SK-N-SH treated with all-trans-retinoic acid at 6 μM for 48 hours (cell line): ENCODE results near the gene ANAPC15.

Source experiments
- ATAC-seq: fragments of 200-7000 bp; cut with Tn5 transposase; 3 replicates; pipeline ENCODE4 v1.9.1; 2020; ENCODE audit warnings: mild to moderate bottlenecking, moderate library complexity
- BACH2 ChIP-seq: fragments of 250-450 bp; sonication (Bioruptor Pico); IDR thresholded peaks from 2 replicates; pipeline ENCODE4 v1.9.0; 2021; ENCODE audit warnings: mild to moderate bottlenecking, borderline replicate concordance
- CSDC2 ChIP-seq: fragments of 250-450 bp; sonication (Bioruptor Pico); IDR thresholded peaks from 2 replicates; pipeline ENCODE4 v1.5.0; 2020; ENCODE audit warnings: mild to moderate bottlenecking, moderate library complexity
- ESRRG ChIP-seq: fragments of 250-450 bp; sonication (Bioruptor Pico); IDR thresholded peaks from 2 replicates; pipeline ENCODE4 v1.6.1; 2021; ENCODE audit warnings: mild to moderate bottlenecking
- ISL1 ChIP-seq: fragments of 250-450 bp; sonication (Bioruptor Pico); IDR thresholded peaks from 2 replicates; pipeline ENCODE4 v2.1.2; 2022; ENCODE audit warnings: mild to moderate bottlenecking, moderate library complexity
- PPARA ChIP-seq: fragments of 250-450 bp; sonication (Bioruptor Pico); IDR thresholded peaks from 2 replicates; pipeline ENCODE4 v1.5.0; 2020; ENCODE audit warnings: mild to moderate bottlenecking, borderline replicate concordance
- RARB ChIP-seq: fragments of 250-450 bp; sonication (Bioruptor Pico); IDR thresholded peaks from 2 replicates; pipeline ENCODE4 v1.8.0; 2021; ENCODE audit warnings: mild to moderate bottlenecking, moderate library complexity
- SNAI2 ChIP-seq: fragments of 250-450 bp; sonication (Bioruptor Pico); IDR thresholded peaks from 2 replicates; pipeline ENCODE4 v1.5.0; 2020; ENCODE audit warnings: mild to moderate bottlenecking, moderate library complexity
- TCF4 ChIP-seq: fragments of 250-450 bp; sonication (Bioruptor Pico); IDR thresholded peaks from 2 replicates; pipeline ENCODE4 v1.8.0; 2021; ENCODE audit warnings: mild to moderate bottlenecking, moderate library complexity, borderline replicate concordance
- TOX ChIP-seq: fragments of 250-450 bp; sonication (Bioruptor Pico); IDR thresholded peaks from 2 replicates; pipeline ENCODE4 v1.8.0; 2021; ENCODE audit warnings: mild to moderate bottlenecking, moderate library complexity, borderline replicate concordance
- ZC3H10 ChIP-seq: fragments of 250-450 bp; sonication (Bioruptor Pico); IDR thresholded peaks from 2 replicates; pipeline ENCODE4 v1.5.1; 2021; ENCODE audit warnings: mild to moderate bottlenecking, moderate library complexity
- ZFP3 ChIP-seq: fragments of 250-450 bp; sonication (Bioruptor Pico); IDR thresholded peaks from 2 replicates; pipeline ENCODE4 v1.5.0; 2020; ENCODE audit warnings: mild to moderate bottlenecking, moderate library complexity
- ZFP30 ChIP-seq: fragments of 450-650 bp; formaldehyde crosslinking; IDR thresholded peaks from 2 replicates; pipeline ENCODE4 v1.5.0; 2022; ENCODE audit warnings: mild to moderate bottlenecking, moderate library complexity
- ZNF565 ChIP-seq: fragments of 450-650 bp; formaldehyde crosslinking; conservative IDR thresholded peaks from 2 replicates; pipeline ENCODE4 v1.5.0; 2020; ENCODE audit warnings: low read depth, mild to moderate bottlenecking, moderate library complexity
- ZNF70 ChIP-seq: fragments of 450-650 bp; formaldehyde crosslinking; IDR thresholded peaks from 2 replicates; pipeline ENCODE4 v1.5.0; 2020; ENCODE audit warnings: mild to moderate bottlenecking, moderate library complexity
- ZNF8 ChIP-seq: fragments of 450-650 bp; formaldehyde crosslinking; IDR thresholded peaks from 2 replicates; pipeline ENCODE4 v1.5.0; 2020; ENCODE audit warnings: mild to moderate bottlenecking, moderate library complexity
- TF ChIP-seq, protein P1 (sequence below): fragments of 250-450 bp; sonication (Bioruptor Pico); IDR thresholded peaks from 2 replicates; pipeline ENCODE4 v1.5.1; 2020; ENCODE audit warnings: low read depth, mild to moderate bottlenecking, moderate library complexity
- TF ChIP-seq, protein P2 (sequence below): fragments of 250-450 bp; sonication (Bioruptor Pico); IDR thresholded peaks from 2 replicates; pipeline ENCODE4 v1.5.1; 2021; ENCODE audit warnings: mild to moderate bottlenecking, moderate library complexity
- TF ChIP-seq, protein P3 (sequence below): fragments of 250-450 bp; sonication (Bioruptor Pico); IDR thresholded peaks from 2 replicates; pipeline ENCODE4 v1.5.0; 2020; ENCODE audit warnings: mild to moderate bottlenecking, moderate library complexity
- TF ChIP-seq, protein P4 (sequence below): fragments of 250-450 bp; sonication (Bioruptor Pico); IDR thresholded peaks from 2 replicates; pipeline ENCODE4 v1.8.0; 2020; ENCODE audit warnings: mild to moderate bottlenecking, moderate library complexity, borderline replicate concordance

ANAPC15 gene

DNA sequence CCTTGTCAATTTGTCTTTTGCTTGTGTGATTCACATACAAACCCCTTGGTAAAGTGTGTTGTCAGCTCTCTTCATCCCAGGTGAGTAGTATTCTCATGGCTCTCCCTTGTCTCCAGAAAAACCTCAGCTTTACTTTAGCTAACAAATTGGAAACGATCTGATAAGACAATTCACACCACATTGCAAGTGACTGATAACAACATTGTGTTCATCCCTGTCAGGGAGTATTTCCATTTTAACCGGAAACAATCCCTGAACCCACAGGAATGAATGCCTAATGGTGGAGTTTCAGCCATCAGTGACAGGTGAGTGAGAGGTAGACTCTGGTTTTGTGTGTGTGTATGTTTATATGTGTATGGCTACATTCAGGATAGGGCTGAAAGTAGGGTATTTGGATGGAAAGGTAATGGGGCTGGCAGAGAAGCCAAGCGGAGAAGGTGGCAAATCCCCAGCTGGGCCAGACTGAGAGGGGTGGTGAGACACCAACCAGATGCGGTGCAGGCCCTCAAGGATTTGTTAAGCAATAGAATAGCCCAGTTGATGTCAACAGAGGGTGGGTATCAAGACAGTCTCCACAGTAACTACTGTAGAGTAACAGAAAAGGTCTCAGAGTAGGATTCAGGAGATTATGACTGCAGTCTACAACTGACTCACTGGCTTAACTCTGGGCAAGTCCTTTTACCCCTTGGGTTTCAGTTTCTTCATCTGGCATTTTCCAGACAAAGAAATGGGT is 24.3 kb downstream of the ANAPC15 start (continued):
- TF ChIP-seq TCF4 (no peak), RARB (CRISPR knock-in tag) (no peak), ZC3H10 (CRISPR knock-in tag) (no peak)

DNA sequence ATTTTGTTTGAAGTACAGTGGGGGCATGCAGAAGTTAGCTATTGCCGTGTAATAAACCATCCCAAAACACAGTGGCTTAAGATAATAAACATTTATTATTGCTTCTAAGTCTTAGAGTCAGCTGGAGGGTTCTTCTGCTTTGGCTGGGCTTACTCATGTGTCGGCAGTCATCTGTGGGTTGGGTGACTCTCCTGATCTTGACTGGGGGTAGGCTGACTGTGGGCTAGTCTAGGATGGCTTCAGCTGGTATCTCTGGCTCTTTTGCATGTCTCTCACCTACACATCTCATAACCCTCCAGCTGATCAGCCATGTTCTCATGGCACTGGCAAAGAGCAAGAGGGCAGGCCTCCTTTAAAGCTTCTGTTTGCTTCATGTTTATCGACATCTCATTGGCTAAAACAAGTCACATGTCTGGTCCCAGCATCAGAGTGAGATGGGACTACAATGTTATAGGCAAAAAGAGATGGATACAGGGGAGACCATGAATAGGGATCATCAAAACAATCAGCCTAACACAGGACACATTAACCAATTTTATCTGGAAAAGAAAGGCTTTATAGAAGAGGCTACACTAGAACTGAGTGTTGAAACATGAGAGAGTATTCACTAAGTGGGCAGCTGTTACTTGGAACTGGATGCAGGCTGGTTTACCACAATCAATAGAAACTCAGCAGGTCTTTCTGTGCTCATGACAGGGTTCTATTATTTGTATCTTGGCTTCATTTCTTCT is 26.7 kb downstream of the ANAPC15 start:
- TF ChIP-seq TCF4 (no peak), ZNF565 (CRISPR knock-in tag) (no peak), BACH2 (CRISPR knock-in tag) (no peak), CSDC2 (CRISPR knock-in tag) (no peak), ISL1 (no peak), ZFP30 (CRISPR knock-in tag) (no peak), PPARA (CRISPR knock-in tag) (no peak), SNAI2 (CRISPR knock-in tag) (no peak), ZNF70 (CRISPR knock-in tag) (no peak), ZNF8 (no peak), ESRRG (CRISPR knock-in tag) (no peak)
- TF ChIP-seq, protein P1, sequence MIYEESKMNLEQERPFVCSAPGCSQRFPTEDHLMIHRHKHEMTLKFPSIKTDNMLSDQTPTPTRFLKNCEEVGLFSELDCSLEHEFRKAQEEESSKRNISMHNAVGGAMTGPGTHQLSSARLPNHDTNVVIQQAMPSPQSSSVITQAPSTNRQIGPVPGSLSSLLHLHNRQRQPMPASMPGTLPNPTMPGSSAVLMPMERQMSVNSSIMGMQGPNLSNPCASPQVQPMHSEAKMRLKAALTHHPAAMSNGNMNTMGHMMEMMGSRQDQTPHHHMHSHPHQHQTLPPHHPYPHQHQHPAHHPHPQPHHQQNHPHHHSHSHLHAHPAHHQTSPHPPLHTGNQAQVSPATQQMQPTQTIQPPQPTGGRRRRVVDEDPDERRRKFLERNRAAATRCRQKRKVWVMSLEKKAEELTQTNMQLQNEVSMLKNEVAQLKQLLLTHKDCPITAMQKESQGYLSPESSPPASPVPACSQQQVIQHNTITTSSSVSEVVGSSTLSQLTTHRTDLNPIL (CRISPR knock-in tag): no peak
- TF ChIP-seq, protein P2, sequence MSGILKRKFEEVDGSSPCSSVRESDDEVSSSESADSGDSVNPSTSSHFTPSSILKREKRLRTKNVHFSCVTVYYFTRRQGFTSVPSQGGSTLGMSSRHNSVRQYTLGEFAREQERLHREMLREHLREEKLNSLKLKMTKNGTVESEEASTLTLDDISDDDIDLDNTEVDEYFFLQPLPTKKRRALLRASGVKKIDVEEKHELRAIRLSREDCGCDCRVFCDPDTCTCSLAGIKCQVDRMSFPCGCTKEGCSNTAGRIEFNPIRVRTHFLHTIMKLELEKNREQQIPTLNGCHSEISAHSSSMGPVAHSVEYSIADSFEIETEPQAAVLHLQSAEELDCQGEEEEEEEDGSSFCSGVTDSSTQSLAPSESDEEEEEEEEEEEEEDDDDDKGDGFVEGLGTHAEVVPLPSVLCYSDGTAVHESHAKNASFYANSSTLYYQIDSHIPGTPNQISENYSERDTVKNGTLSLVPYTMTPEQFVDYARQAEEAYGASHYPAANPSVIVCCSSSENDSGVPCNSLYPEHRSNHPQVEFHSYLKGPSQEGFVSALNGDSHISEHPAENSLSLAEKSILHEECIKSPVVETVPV (CRISPR knock-in tag): no peak
- TF ChIP-seq, protein P3, sequence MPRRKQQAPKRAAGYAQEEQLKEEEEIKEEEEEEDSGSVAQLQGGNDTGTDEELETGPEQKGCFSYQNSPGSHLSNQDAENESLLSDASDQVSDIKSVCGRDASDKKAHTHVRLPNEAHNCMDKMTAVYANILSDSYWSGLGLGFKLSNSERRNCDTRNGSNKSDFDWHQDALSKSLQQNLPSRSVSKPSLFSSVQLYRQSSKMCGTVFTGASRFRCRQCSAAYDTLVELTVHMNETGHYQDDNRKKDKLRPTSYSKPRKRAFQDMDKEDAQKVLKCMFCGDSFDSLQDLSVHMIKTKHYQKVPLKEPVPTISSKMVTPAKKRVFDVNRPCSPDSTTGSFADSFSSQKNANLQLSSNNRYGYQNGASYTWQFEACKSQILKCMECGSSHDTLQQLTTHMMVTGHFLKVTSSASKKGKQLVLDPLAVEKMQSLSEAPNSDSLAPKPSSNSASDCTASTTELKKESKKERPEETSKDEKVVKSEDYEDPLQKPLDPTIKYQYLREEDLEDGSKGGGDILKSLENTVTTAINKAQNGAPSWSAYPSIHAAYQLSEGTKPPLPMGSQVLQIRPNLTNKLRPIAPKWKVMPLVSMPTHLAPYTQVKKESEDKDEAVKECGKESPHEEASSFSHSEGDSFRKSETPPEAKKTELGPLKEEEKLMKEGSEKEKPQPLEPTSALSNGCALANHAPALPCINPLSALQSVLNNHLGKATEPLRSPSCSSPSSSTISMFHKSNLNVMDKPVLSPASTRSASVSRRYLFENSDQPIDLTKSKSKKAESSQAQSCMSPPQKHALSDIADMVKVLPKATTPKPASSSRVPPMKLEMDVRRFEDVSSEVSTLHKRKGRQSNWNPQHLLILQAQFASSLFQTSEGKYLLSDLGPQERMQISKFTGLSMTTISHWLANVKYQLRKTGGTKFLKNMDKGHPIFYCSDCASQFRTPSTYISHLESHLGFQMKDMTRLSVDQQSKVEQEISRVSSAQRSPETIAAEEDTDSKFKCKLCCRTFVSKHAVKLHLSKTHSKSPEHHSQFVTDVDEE (CRISPR knock-in tag): no peak
- TF ChIP-seq, all 23 proteins: peak for 0
- ATAC-seq: no peak

DNA sequence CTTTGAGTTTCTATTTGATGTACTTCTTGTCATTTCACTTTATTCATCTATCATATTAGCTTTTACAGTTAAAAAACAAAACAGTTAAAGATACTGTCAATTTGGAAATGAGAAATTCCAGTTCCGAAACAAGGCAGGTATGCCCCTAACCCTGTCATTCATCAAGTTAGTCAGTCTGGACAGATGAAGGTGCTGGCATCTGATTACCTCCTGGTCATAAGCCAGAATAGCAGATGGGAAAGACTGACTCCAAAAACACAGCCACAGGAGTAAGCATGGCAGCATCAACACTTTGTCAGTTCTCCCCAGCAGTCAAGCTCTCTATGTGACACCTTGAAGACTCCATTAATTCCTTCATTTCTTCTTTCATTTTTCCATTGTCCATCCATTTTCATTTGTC is 27.5 kb downstream of the ANAPC15 start:
- no peak for ATAC-seq
- TF ChIP-seq RARB (CRISPR knock-in tag) (no peak), ZC3H10 (CRISPR knock-in tag) (no peak), BACH2 (CRISPR knock-in tag) (no peak), ESRRG (CRISPR knock-in tag) (no peak), CSDC2 (CRISPR knock-in tag) (no peak), ZFP3 (CRISPR knock-in tag) (no peak), ZNF565 (CRISPR knock-in tag) (no peak), TOX (CRISPR knock-in tag) (no peak)
- TF ChIP-seq, protein P2 (CRISPR knock-in tag): no peak
- TF ChIP-seq, protein P4, sequence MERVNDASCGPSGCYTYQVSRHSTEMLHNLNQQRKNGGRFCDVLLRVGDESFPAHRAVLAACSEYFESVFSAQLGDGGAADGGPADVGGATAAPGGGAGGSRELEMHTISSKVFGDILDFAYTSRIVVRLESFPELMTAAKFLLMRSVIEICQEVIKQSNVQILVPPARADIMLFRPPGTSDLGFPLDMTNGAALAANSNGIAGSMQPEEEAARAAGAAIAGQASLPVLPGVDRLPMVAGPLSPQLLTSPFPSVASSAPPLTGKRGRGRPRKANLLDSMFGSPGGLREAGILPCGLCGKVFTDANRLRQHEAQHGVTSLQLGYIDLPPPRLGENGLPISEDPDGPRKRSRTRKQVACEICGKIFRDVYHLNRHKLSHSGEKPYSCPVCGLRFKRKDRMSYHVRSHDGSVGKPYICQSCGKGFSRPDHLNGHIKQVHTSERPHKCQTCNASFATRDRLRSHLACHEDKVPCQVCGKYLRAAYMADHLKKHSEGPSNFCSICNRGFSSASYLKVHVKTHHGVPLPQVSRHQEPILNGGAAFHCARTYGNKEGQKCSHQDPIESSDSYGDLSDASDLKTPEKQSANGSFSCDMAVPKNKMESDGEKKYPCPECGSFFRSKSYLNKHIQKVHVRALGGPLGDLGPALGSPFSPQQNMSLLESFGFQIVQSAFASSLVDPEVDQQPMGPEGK (CRISPR knock-in tag): no peak
